Chondrocyte (in vitro differentiated cells): ENCODE data around the gene LARGE1. TPM values are rescaled to one million over a fixed set of nuclear protein-coding genes. Genes with fewer than 3 reads are reported as not detected.
"Not testable (repeated sequence)": the region's sequence is repeated elsewhere in the genome, so short reads cannot be mapped to it uniquely, and the experiment has no call there.

Source experiments
- DNase-seq: peaks from one replicate; pipeline ENCODE4 v3.0.0; 2021; ENCODE audit warnings: mixed read lengths, low spot score
- H3K27ac Mint-ChIP-seq: one replicate; pipeline ENCODE4 v1.8.0; 2021; ENCODE audit warnings: mild to moderate bottlenecking, moderate library complexity, mixed read lengths; ENCODE audit not compliant: unreplicated experiment
- H3K27me3 Mint-ChIP-seq: 2 replicates; pipeline ENCODE4 v1.8.0; 2021; ENCODE audit warnings: low read depth, mixed read lengths
- H3K36me3 Mint-ChIP-seq: 2 replicates; pipeline ENCODE4 v1.8.0; 2021; ENCODE audit warnings: low read depth, mixed read lengths
- H3K4me1 Mint-ChIP-seq: 2 replicates; pipeline ENCODE4 v1.8.0; 2021; ENCODE audit warnings: low read depth, mild to moderate bottlenecking, mixed read lengths
- H3K4me3 Mint-ChIP-seq: one replicate; pipeline ENCODE4 v1.8.0; 2021; ENCODE audit warnings: mild to moderate bottlenecking, moderate library complexity, mixed read lengths; ENCODE audit not compliant: unreplicated experiment
- H3K9me3 Mint-ChIP-seq: 2 replicates; pipeline ENCODE4 v1.8.0; 2021; ENCODE audit warnings: low read depth, mixed read lengths
- total RNA-seq: library from RNA; stranded (reverse); gene quantifications from 3 replicates; pipeline ENCODE4 v1.2.1, GENCODE V29; 2021
- TF ChIP-seq, protein P1 (sequence below): fragments of 200-600 bp; sonication (generic); IDR thresholded peaks from 2 replicates; pipeline ENCODE4 v1.5.0; 2021; ENCODE audit warnings: antibody characterized with exemption, mild to moderate bottlenecking, moderate library complexity

The LARGE1 gene
- total RNA-seq, 1 donor from 2014 or later, result 21.3 TPM

DNA sequence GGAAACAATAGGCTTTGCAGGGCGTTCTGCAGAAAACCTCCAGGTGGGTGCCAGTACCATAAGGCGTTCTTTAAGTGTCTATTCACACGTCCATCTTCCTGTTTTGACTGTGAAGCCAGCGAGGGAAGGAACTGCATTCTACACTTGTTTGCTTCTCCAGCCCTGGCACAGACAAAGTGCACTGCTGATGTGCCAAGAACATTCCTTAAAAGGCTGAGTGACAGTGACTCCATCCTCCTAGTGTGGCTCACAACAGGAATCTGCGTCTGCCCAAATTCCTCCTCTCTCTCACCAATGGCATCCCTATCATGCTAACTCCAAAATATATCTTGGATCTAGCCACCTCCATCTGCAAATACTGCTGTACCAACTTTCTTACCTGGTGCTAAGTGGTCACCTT lies 454.7 kb downstream of the LARGE1 start:
- H3K4me3 Mint-ChIP-seq, result no peak overlapping the region
- H3K9me3 Mint-ChIP-seq, result peaks cover 10% of the 10 kb centered on the region

GRCh38 chr22:33464698-33465097 lies 455.6 kb downstream of the LARGE1 start:
- Mint-ChIP-seq H3K36me3 (peaks cover 2% of the 10 kb centered on the region), H3K27me3 (no peaks in the 10 kb centered on the region), H3K4me1 (peaks cover 10% of the 10 kb centered on the region), H3K9me3 (peaks cover 9% of the 10 kb centered on the region), H3K27ac (no peak overlapping the region), H3K4me3 (no peak overlapping the region)
- no peak for DNase-seq
- TF ChIP-seq, protein P1, sequence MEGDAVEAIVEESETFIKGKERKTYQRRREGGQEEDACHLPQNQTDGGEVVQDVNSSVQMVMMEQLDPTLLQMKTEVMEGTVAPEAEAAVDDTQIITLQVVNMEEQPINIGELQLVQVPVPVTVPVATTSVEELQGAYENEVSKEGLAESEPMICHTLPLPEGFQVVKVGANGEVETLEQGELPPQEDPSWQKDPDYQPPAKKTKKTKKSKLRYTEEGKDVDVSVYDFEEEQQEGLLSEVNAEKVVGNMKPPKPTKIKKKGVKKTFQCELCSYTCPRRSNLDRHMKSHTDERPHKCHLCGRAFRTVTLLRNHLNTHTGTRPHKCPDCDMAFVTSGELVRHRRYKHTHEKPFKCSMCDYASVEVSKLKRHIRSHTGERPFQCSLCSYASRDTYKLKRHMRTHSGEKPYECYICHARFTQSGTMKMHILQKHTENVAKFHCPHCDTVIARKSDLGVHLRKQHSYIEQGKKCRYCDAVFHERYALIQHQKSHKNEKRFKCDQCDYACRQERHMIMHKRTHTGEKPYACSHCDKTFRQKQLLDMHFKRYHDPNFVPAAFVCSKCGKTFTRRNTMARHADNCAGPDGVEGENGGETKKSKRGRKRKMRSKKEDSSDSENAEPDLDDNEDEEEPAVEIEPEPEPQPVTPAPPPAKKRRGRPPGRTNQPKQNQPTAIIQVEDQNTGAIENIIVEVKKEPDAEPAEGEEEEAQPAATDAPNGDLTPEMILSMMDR, result no peak

More for the DNA sequence above, 454.7 kb downstream of the LARGE1 start:
- TF ChIP-seq, protein P1, result no peak
- H3K27me3 Mint-ChIP-seq, result no peaks in the 10 kb centered on the region
- peaks cover 2% of the 10 kb centered on the region for H3K36me3 Mint-ChIP-seq
- no peak for DNase-seq
- H3K4me1 Mint-ChIP-seq, result peaks cover 10% of the 10 kb centered on the region
- H3K27ac Mint-ChIP-seq, result no peak overlapping the region

- peaks cover 7% of the 10 kb centered on the region for H3K9me3 Mint-ChIP-seq
- no peak for DNase-seq
- H3K36me3 Mint-ChIP-seq, result peaks cover 2% of the 10 kb centered on the region
- H3K27ac Mint-ChIP-seq, result no peak overlapping the region
- no peaks in the 10 kb centered on the region for H3K27me3 Mint-ChIP-seq
- TF ChIP-seq, protein P1, result no peak
- no peak overlapping the region for H3K4me3 Mint-ChIP-seq
- peaks cover 10% of the 10 kb centered on the region for H3K4me1 Mint-ChIP-seq
These were observed 458.4 kb downstream of the LARGE1 start for GRCh38 chr22:33461698-33462434.

- H3K4me3 Mint-ChIP-seq, H3K27me3 Mint-ChIP-seq, H3K27ac Mint-ChIP-seq, DNase-seq, H3K9me3 Mint-ChIP-seq, H3K36me3 Mint-ChIP-seq: not testable (repeated sequence)
- peaks cover 10% of the 10 kb centered on the region for H3K4me1 Mint-ChIP-seq
These were observed 459.0 kb downstream of the LARGE1 start for GRCh38 chr22:33461245-33461644.

- H3K27me3 Mint-ChIP-seq, result no peaks in the 10 kb centered on the region
- H3K9me3 Mint-ChIP-seq, result peaks cover 7% of the 10 kb centered on the region
- peaks cover 3% of the 10 kb centered on the region for H3K36me3 Mint-ChIP-seq
- H3K27ac Mint-ChIP-seq, result no peak overlapping the region
- TF ChIP-seq, protein P1, result no peak
- H3K4me3 Mint-ChIP-seq, result no peak overlapping the region
- no peak for DNase-seq
- no peaks in the 10 kb centered on the region for H3K4me1 Mint-ChIP-seq
These were observed 461.1 kb downstream of the LARGE1 start for GRCh38 chr22:33459137-33459536.

GRCh38 chr22:33456511-33456910 lies 463.8 kb downstream of the LARGE1 start:
- Mint-ChIP-seq H3K27me3 (no peaks in the 10 kb centered on the region), H3K4me3 (no peak overlapping the region), H3K36me3 (peaks cover 1% of the 10 kb centered on the region), H3K4me1 (no peaks in the 10 kb centered on the region), H3K27ac (no peak overlapping the region), H3K9me3 (no peaks in the 10 kb centered on the region)
- DNase-seq, result no peak
- TF ChIP-seq, protein P1, result no peak
